HFFc6 (cell line): Measurements from ENCODE around the gene SPSB2. TPM values are rescaled to one million over a fixed set of nuclear protein-coding genes. Genes with fewer than 3 reads are reported as not detected.

Experiments used
- DNase-seq: peaks from one replicate; pipeline ENCODE4 v3.0.0-alpha.2; 2018
- H3K27ac Mint-ChIP-seq: 2 replicates; pipeline ENCODE4 v1.8.0; 2020; ENCODE audit warnings: mild to moderate bottlenecking, mixed read lengths
- H3K27me3 Mint-ChIP-seq: 2 replicates; pipeline ENCODE4 v1.8.0; 2021; ENCODE audit warnings: mild to moderate bottlenecking, moderate library complexity, mixed read lengths; ENCODE audit not compliant: insufficient read depth
- H3K36me3 Mint-ChIP-seq: 2 replicates; pipeline ENCODE4 v1.8.0; 2021; ENCODE audit warnings: low read depth, mixed read lengths
- H3K4me1 Mint-ChIP-seq: 2 replicates; pipeline ENCODE4 v1.8.0; 2020; ENCODE audit warnings: low read depth, mixed read lengths
- H3K4me3 Mint-ChIP-seq: 2 replicates; pipeline ENCODE4 v1.8.0; 2020; ENCODE audit warnings: mild to moderate bottlenecking, moderate library complexity, mixed read lengths
- H3K9me3 Mint-ChIP-seq: 2 replicates; pipeline ENCODE4 v1.8.0; 2020; ENCODE audit warnings: mild to moderate bottlenecking, mixed read lengths
- CTCF ChIP-seq: fragments of 200-600 bp; sonication (generic); IDR thresholded peaks from 2 replicates; pipeline ENCODE4 v1.5.0; 2021; ENCODE audit warnings: antibody characterized with exemption, mild to moderate bottlenecking
- total RNA-seq, 6 experiments: library from RNA; stranded (reverse); fragmentation: NEBNext Ultra II Directional; extraction: Animal tissue kit (Norgen Biotek cat#: 25700); gene quantifications; 2 replicates in 1 of 6; 3 replicates in 5 of 6; pipeline ENCODE4 v1.2.3, GENCODE V29; 2021

Gene SPSB2
- total RNA-seq, 6 experiments from 2014 or later: 12.1 to 13.9 (median 13.0) TPM

- Mint-ChIP-seq H3K27ac (peak within 1 kb of the TSS; percentile 95), H3K36me3 (peaks cover 8% of the 10 kb centered on the region), H3K27me3 (peaks cover 12% of the 10 kb centered on the region), H3K4me3 (peak within 1 kb of the TSS; percentile 99), H3K4me1 (peaks cover 51% of the 10 kb centered on the region), H3K9me3 (no peaks in the 10 kb centered on the region)
- peak; percentile 8; the same call in 1 of the 2 replicates for TF ChIP-seq CTCF
- DNase-seq: peak; percentile 53
These were observed 44.9 kb downstream of the SPSB2 start, which contains the start of gene P3H3 for GRCh38 chr12:6827982-6828780. P3H3 (plus strand) TSS chr12:6828407; CDS start chr12:6828441, 34 bp downstream.

- Mint-ChIP-seq H3K4me1 (peaks cover 54% of the 10 kb centered on the region), H3K9me3 (no peaks in the 10 kb centered on the region), H3K27me3 (peaks cover 17% of the 10 kb centered on the region), H3K36me3 (peaks cover 8% of the 10 kb centered on the region), H3K27ac (peak overlapping the region; percentile 92), H3K4me3 (peak overlapping the region; percentile 82)
- DNase-seq: peak; percentile 72
- TF ChIP-seq CTCF: no peak
These were observed 45.6 kb downstream of the SPSB2 start for GRCh38 chr12:6827437-6827911.

- peaks cover 60% of the 10 kb centered on the region for H3K4me1 Mint-ChIP-seq
- H3K27me3 Mint-ChIP-seq: peaks cover 23% of the 10 kb centered on the region
- peak overlapping the region; percentile 92 for H3K27ac Mint-ChIP-seq
- TF ChIP-seq CTCF: no peak
- no peak for DNase-seq
- H3K36me3 Mint-ChIP-seq: peaks cover 8% of the 10 kb centered on the region
- no peaks in the 10 kb centered on the region for H3K9me3 Mint-ChIP-seq
- peak overlapping the region; percentile 82 for H3K4me3 Mint-ChIP-seq
These were observed 46.2 kb downstream of the SPSB2 start for GRCh38 chr12:6826734-6827436.

GRCh38 chr12:6826125-6826733 is 46.9 kb downstream of the SPSB2 start:
- no peak for DNase-seq
- no peaks in the 10 kb centered on the region for H3K9me3 Mint-ChIP-seq
- peaks cover 23% of the 10 kb centered on the region for H3K27me3 Mint-ChIP-seq
- no peak overlapping the region for H3K4me3 Mint-ChIP-seq
- peaks cover 62% of the 10 kb centered on the region for H3K4me1 Mint-ChIP-seq
- TF ChIP-seq CTCF: no peak
- H3K36me3 Mint-ChIP-seq: peaks cover 8% of the 10 kb centered on the region
- H3K27ac Mint-ChIP-seq: peak overlapping the region; percentile 26; the same call in 1 of the 2 replicates

GRCh38 chr12:6825398-6826124 is 47.5 kb downstream of the SPSB2 start:
- peak overlapping the region; percentile 86 for H3K4me3 Mint-ChIP-seq
- peaks cover 29% of the 10 kb centered on the region for H3K27me3 Mint-ChIP-seq
- H3K27ac Mint-ChIP-seq: peak overlapping the region; percentile 80
- TF ChIP-seq CTCF: peak; percentile 97
- peaks cover 62% of the 10 kb centered on the region for H3K4me1 Mint-ChIP-seq
- H3K36me3 Mint-ChIP-seq: peaks cover 8% of the 10 kb centered on the region
- H3K9me3 Mint-ChIP-seq: no peaks in the 10 kb centered on the region
- peak; percentile 73 for DNase-seq
